ENCODE measurements around the gene FARP1. TPM values are rescaled to one million over a fixed set of nuclear protein-coding genes. Genes with fewer than 3 reads are reported as not detected.

The FARP1 gene
- total and polyA plus RNA-seq, 2 of the 13 experiments (the other 11 are each of a cell fraction or from before 2014, with no cell fraction given), result 70.6 to 126 TPM

GRCh38 chr13:98484289-98485219 lies 341.7 kb downstream of the FARP1 start (continued):
- TF ChIP-seq HBP1 (CRISPR knock-in tag; IDR thresholded peaks at IDR 0.05; ENCODE audit: low read depth) (0 out of 2 replicates have a peak, but pooled peaks have one; percentile 6), NCOA1 (CRISPR knock-in tag; IDR thresholded peaks at IDR 0.05) (no peak), ZBTB26 (CRISPR knock-in tag; IDR thresholded peaks at IDR 0.05; ENCODE audit: borderline replicate concordance) (0 out of 2 replicates have a peak, but pooled peaks have one; percentile 13), ZNF747 (CRISPR knock-in tag; IDR thresholded peaks at IDR 0.05; ENCODE audit: borderline replicate concordance) (peak; percentile 51; the same call in 1 of the 2 replicates), MLLT10 (CRISPR knock-in tag; IDR thresholded peaks at IDR 0.05) (no peak), RARA (CRISPR knock-in tag; IDR thresholded peaks at IDR 0.05) (peak; percentile 55), ZNF772 (CRISPR knock-in tag; IDR thresholded peaks at IDR 0.05) (0 out of 2 replicates have a peak, but pooled peaks have one; percentile 55), HDAC2 (CRISPR knock-in tag; IDR thresholded peaks at IDR 0.05) (peak; percentile 45; the same call in 1 of the 2 replicates), HOXA3 (CRISPR knock-in tag; IDR thresholded peaks at IDR 0.05) (peak; percentile 26), ZNF333 (CRISPR knock-in tag; IDR thresholded peaks at IDR 0.05; ENCODE audit: borderline replicate concordance) (no peak), ZNF713 (CRISPR knock-in tag; IDR thresholded peaks at IDR 0.05) (no peak), SP5 (CRISPR knock-in tag; IDR thresholded peaks at IDR 0.05; ENCODE audit: borderline replicate concordance, low read depth) (peak; percentile 72; the same call in 1 of the 2 replicates), ZNF138 (CRISPR knock-in tag; IDR thresholded peaks at IDR 0.05; ENCODE audit: low read depth) (no peak), ATF3 (CRISPR knock-in tag; IDR thresholded peaks at IDR 0.05) (0 out of 2 replicates have a peak, but pooled peaks have one; percentile 49), ZNF367 (CRISPR knock-in tag; IDR thresholded peaks at IDR 0.05; ENCODE audit: borderline replicate concordance) (no peak), TBX2 (CRISPR knock-in tag; IDR thresholded peaks at IDR 0.05; ENCODE audit: borderline replicate concordance) (peak; percentile 63), ZNF331 (CRISPR knock-in tag; IDR thresholded peaks at IDR 0.05) (0 out of 2 replicates have a peak, but pooled peaks have one; percentile 62), ZNF430 (CRISPR knock-in tag; IDR thresholded peaks at IDR 0.05) (peak; percentile 49; the same call in 1 of the 2 replicates), ZNF503 (CRISPR knock-in tag; IDR thresholded peaks at IDR 0.05) (no peak), MBNL3 (CRISPR knock-in tag; conservative IDR thresholded peaks at IDR 0.05) (no peak), YEATS2 (CRISPR knock-in tag; IDR thresholded peaks at IDR 0.05; ENCODE audit: borderline replicate concordance) (peak; percentile 56; the same call in 1 of the 2 replicates), HNF1B (CRISPR knock-in tag; IDR thresholded peaks at IDR 0.05) (peak; percentile 55; the same call in 1 of the 2 replicates), FOSL2 (CRISPR knock-in tag; IDR thresholded peaks at IDR 0.05) (peak; percentile 95)

Measured in HepG2 (cell line).